ENCODE results near the gene TINAG.

The TINAG gene

GRCh38 chr6:54267798-54268197, 40.4 kb upstream of the TINAG start:
- no peak for TF ChIP-seq ZNF248 (tag by site-specific recombination; IDR thresholded peaks at IDR 0.05)
- TF ChIP-seq ZNF654 (tag by site-specific recombination; IDR thresholded peaks at IDR 0.05; ENCODE audit: low read depth), result peak; percentile 26
- no peak for TF ChIP-seq ZNF530 (tag by site-specific recombination; IDR thresholded peaks at IDR 0.05; ENCODE audit: low read depth)
- no peak for TF ChIP-seq ZNF433 (tag by site-specific recombination; IDR thresholded peaks at IDR 0.05; ENCODE audit: low read depth)
- no peak for TF ChIP-seq KLF7 (tag by site-specific recombination; IDR thresholded peaks at IDR 0.05; ENCODE audit: borderline replicate concordance)
- Histone ChIP-seq H3K4me3 (ENCODE audit: low read depth, low read length) (no peak overlapping the region), H3K36me3 (ENCODE audit: control insufficient read depth in 2 of 2, insufficient read depth in 1 of 2, low read length in 2 of 2) (no peaks in the 10 kb centered on the region), H3K27ac (ENCODE audit: extremely low read depth, low read depth, low read length) (no peak overlapping the region), H3K4me1 (ENCODE audit: control insufficient read depth, insufficient read depth, low read length) (no peaks in the 10 kb centered on the region), H3K9me3 (ENCODE audit: control insufficient read depth, insufficient read depth, low read depth, low read length) (no peaks in the 10 kb centered on the region)
- ChIA-PET POLR2A (no interaction called here), CTCF (interaction anchor here (0.6 to 10.2 kb wide), 20 partner anchors 9 to 1025 kb away, joined by 3 to 141 read pairs (median 4); no protein-coding TSS in a partner anchor)

GRCh38 chr6:54273214-54273820, 34.9 kb upstream of the TINAG start:
- POLR2A ChIA-PET, result no interaction called here
- H3K4me1 ChIP-seq (ENCODE audit: control insufficient read depth, insufficient read depth, low read length), result no peaks in the 10 kb centered on the region
- no peak overlapping the region for H3K27ac ChIP-seq (ENCODE audit: extremely low read depth, low read depth, low read length)
- no peak overlapping the region for H3K4me3 ChIP-seq (ENCODE audit: low read depth, low read length)
- H3K9me3 ChIP-seq (ENCODE audit: control insufficient read depth, insufficient read depth, low read depth, low read length), result no peaks in the 10 kb centered on the region
- CTCF ChIA-PET, result interaction anchor here (1.1 to 1.8 kb wide), 2 partner anchors 7 to 30 kb away, joined by 3 to 6 read pairs; no protein-coding TSS in a partner anchor
- TF ChIP-seq ZNF580 (tag by site-specific recombination; IDR thresholded peaks at IDR 0.05) (no peak), ZSCAN5A (tag by site-specific recombination; IDR thresholded peaks at IDR 0.05) (no peak), ZNF24 (tag by site-specific recombination; IDR thresholded peaks at IDR 0.05) (no peak), ZNF747 (tag by site-specific recombination; IDR thresholded peaks at IDR 0.05) (no peak), HOXD13 (CRISPR knock-in tag; IDR thresholded peaks at IDR 0.05; ENCODE audit: borderline replicate concordance) (no peak), ZNF221 (tag by site-specific recombination; IDR thresholded peaks at IDR 0.05; ENCODE audit: borderline replicate concordance) (no peak), KLF9 (tag by site-specific recombination; IDR thresholded peaks at IDR 0.05; ENCODE audit: low read depth) (no peak), ZNF704 (tag by site-specific recombination; IDR thresholded peaks at IDR 0.05) (no peak), ZNF248 (tag by site-specific recombination; IDR thresholded peaks at IDR 0.05) (no peak)
- H3K36me3 ChIP-seq (ENCODE audit: control insufficient read depth in 2 of 2, insufficient read depth in 1 of 2, low read length in 2 of 2), result no peaks in the 10 kb centered on the region

GRCh38 chr6:54274383-54274782, 33.9 kb upstream of the TINAG start:
- Histone ChIP-seq H3K9me3 (ENCODE audit: control insufficient read depth, insufficient read depth, low read depth, low read length) (no peaks in the 10 kb centered on the region), H3K4me3 (ENCODE audit: low read depth, low read length) (no peak overlapping the region), H3K36me3 (ENCODE audit: control insufficient read depth in 2 of 2, insufficient read depth in 1 of 2, low read length in 2 of 2) (no peaks in the 10 kb centered on the region), H3K27ac (ENCODE audit: extremely low read depth, low read depth, low read length) (no peak overlapping the region), H3K4me1 (ENCODE audit: control insufficient read depth, insufficient read depth, low read length) (no peaks in the 10 kb centered on the region)
- POLR2A ChIA-PET, result no interaction called here
- CTCF ChIA-PET, result interaction anchor here (0.5 to 1.8 kb wide), 3 partner anchors 8 to 282 kb away, joined by 3 to 6 read pairs (median 5); no protein-coding TSS in a partner anchor
- TF ChIP-seq MEIS1 (CRISPR knock-in tag; IDR thresholded peaks at IDR 0.05; ENCODE audit: borderline replicate concordance) (no peak), ZNF544 (tag by site-specific recombination; IDR thresholded peaks at IDR 0.05) (no peak), OVOL3 (tag by site-specific recombination; IDR thresholded peaks at IDR 0.05) (no peak), ZNF549 (tag by site-specific recombination; IDR thresholded peaks at IDR 0.05) (no peak), ZNF121 (tag by site-specific recombination; IDR thresholded peaks at IDR 0.05) (no peak), ZFP41 (tag by site-specific recombination; IDR thresholded peaks at IDR 0.05; ENCODE audit: borderline replicate concordance) (no peak), ZNF221 (tag by site-specific recombination; IDR thresholded peaks at IDR 0.05; ENCODE audit: borderline replicate concordance) (no peak), PRDM1 (tag by site-specific recombination; IDR thresholded peaks at IDR 0.05) (no peak), ZNF423 (tag by site-specific recombination; IDR thresholded peaks at IDR 0.05) (no peak), ZNF701 (tag by site-specific recombination; IDR thresholded peaks at IDR 0.05) (no peak), ZNF600 (tag by site-specific recombination; IDR thresholded peaks at IDR 0.05) (no peak), ZNF112 (tag by site-specific recombination; IDR thresholded peaks at IDR 0.05) (no peak), ZNF654 (tag by site-specific recombination; IDR thresholded peaks at IDR 0.05; ENCODE audit: low read depth) (no peak), ZNF140 (tag by site-specific recombination; IDR thresholded peaks at IDR 0.05) (no peak), TCF7L2 (IDR thresholded peaks at IDR 0.05; ENCODE audit: borderline replicate concordance, low read depth, low read length) (no peak), ZSCAN18 (tag by site-specific recombination; IDR thresholded peaks at IDR 0.05) (no peak), ZNF391 (tag by site-specific recombination; IDR thresholded peaks at IDR 0.05; ENCODE audit: borderline replicate concordance, low read depth) (no peak), ZNF404 (tag by site-specific recombination; IDR thresholded peaks at IDR 0.05) (no peak)

All from HEK293 (cell line).